Measurements from ENCODE around the gene ZNF805. TPM values are rescaled to one million over a fixed set of nuclear protein-coding genes. Genes with fewer than 3 reads are reported as not detected.

ZNF805 gene
- total and polyA plus RNA-seq, 2 of the 4 experiments (the other 2 are of a cell fraction), result 3.0 to 32.3 TPM

GRCh38 chr19:57241176-57241575 lies 744 bp downstream of the ZNF805 start:
- Histone ChIP-seq H4K5ac (ENCODE audit: low read depth, low read length) (peak overlapping the region; percentile 87), H2AK9ac (replicated peaks; ENCODE audit: low read depth, low read length, poor library complexity) (peak overlapping the region; percentile 96), H2BK20ac (ENCODE audit: low read depth, low read length) (no peak overlapping the region), H3K4me2 (ENCODE audit: low read depth, low read length) (peak overlapping the region; percentile 98), H3K27me3 (ENCODE audit: control insufficient read depth, insufficient read depth, low read length) (no peaks in the 10 kb centered on the region), H3K27ac (ENCODE audit: insufficient read depth, low read length) (peak overlapping the region; percentile 91), H3K9me3 (ENCODE audit: control insufficient read depth, insufficient read depth, low read length) (no peaks in the 10 kb centered on the region), H3K79me1 (ENCODE audit: low read depth in 1 of 2, low read length in 2 of 2) (peaks cover 25 to 50% of the 10 kb centered on the region in 2 experiments), H3K9ac (ENCODE audit: low read depth, low read length) (peak overlapping the region; percentile 93), H3K36me3 (ENCODE audit: control insufficient read depth, insufficient read depth, low read length) (peaks cover 17% of the 10 kb centered on the region), H3K4ac (ENCODE audit: low read depth, low read length) (peak overlapping the region; percentile 86), H4K8ac (ENCODE audit: low read depth in 2 of 2, low read length in 2 of 2) (peak overlapping the region; percentile 91 to 98), H2BK5ac (ENCODE audit: low read depth, low read length, poor library complexity, severe bottlenecking) (peak overlapping the region; percentile 88), H2BK15ac (ENCODE audit: low read depth, low read length) (no peak overlapping the region), H3K23ac (ENCODE audit: low read depth, low read length) (peak overlapping the region; percentile 74), H2BK120ac (ENCODE audit: low read depth, low read length) (no peak overlapping the region), H3K4me1 (ENCODE audit: control insufficient read depth, insufficient read depth, low read length) (peaks cover 7% of the 10 kb centered on the region), H3K56ac (ENCODE audit: extremely low read depth, insufficient read depth, low read length) (peak overlapping the region; percentile 81), H3K9me1 (ENCODE audit: insufficient read depth, low read length) (peaks cover 12% of the 10 kb centered on the region), H2AFZ (replicated peaks; ENCODE audit: low read length, poor library complexity) (peak overlapping the region; percentile 100), H3K18ac (ENCODE audit: low read depth, low read length) (peak overlapping the region; percentile 58; the same call in 1 of the 2 replicates), H4K91ac (ENCODE audit: insufficient read depth, low read depth, low read length) (peak overlapping the region; percentile 80; the same call in 1 of the 2 replicates), H3K14ac (replicated peaks; ENCODE audit: low read depth, low read length) (peak overlapping the region; percentile 88), H2AK5ac (ENCODE audit: low read depth, low read length) (peak overlapping the region; percentile 51), H4K20me1 (ENCODE audit: insufficient read depth, low read length) (peaks cover 6% of the 10 kb centered on the region; the same call in 1 of the 2 replicates), H3K4me3 (ENCODE audit: insufficient read depth, low read depth, low read length) (peak overlapping the region; percentile 95)
- no CpG with 5 or more reads among the region's 7 CpGs for WGBS, 2 experiments (ENCODE audit: extremely low coverage in 2 of 2, insufficient read length in 1 of 2)
- in situ Hi-C loops (cut with MboI; ENCODE audit: low sequenced_read_pairs) (no loop called here), dilution Hi-C loops (cut with HindIII; ENCODE audit: low sequenced_read_pairs, unreplicated experiment) (no loop called here), intact Hi-C loops (cut with micrococcal nuclease) (loop anchor here (2.0 kb wide), 1 partner anchor 50 kb away; the partner anchor contains the start of gene ZNF264)
- ChIA-PET CTCF (no interaction called here), POLR2A (ENCODE audit: unreplicated experiment) (no interaction called here)
- TSS peak; percentile 58 for BruUV-seq (replicated peaks)
- TF ChIP-seq RCOR1 (IDR thresholded peaks at IDR 0.05; ENCODE audit: insufficient replicate concordance, low read length) (no peak), BHLHE40 (IDR thresholded peaks at IDR 0.05; ENCODE audit: low read depth, low read length) (no peak), SMC3 (IDR thresholded peaks at IDR 0.05; ENCODE audit: low read depth, low read length) (no peak), NFE2L2 (IDR thresholded peaks at IDR 0.05; ENCODE audit: low read depth, low read length) (no peak), MAFK (IDR thresholded peaks at IDR 0.05; ENCODE audit: low read depth, low read length) (no peak), MAZ (IDR thresholded peaks at IDR 0.05; ENCODE audit: borderline replicate concordance, low read depth, low read length) (no peak), CHD1 (IDR thresholded peaks at IDR 0.05; ENCODE audit: low read depth, low read length) (no peak), RFX5 (IDR thresholded peaks at IDR 0.05; ENCODE audit: low read depth, low read length) (no peak), CTCF (conservative IDR thresholded peaks at IDR 0.05; ENCODE audit: low read depth, low read length) (no peak)
- ATAC-seq (ENCODE audit: low read depth) (peak; percentile 6), DNase-seq (peak; percentile 37)
